Glomerular endothelial cell (primary cell): ENCODE data around the gene NHLH1. TPM values are rescaled to one million over a fixed set of nuclear protein-coding genes. Genes with fewer than 3 reads are reported as not detected.

Experiments
- total RNA-seq: library from RNA; depleted of rRNA; stranded (reverse); fragments of >200 nt; gene quantifications from 2 replicates; pipeline ENCODE4 v1.2.3, GENCODE V29; 2015

NHLH1 gene
- total RNA-seq, 1 donor from 2014 or later, result not detected

Other genes with a start within 250 kb of the NHLH1 start
- not detected in 2 replicates for gene ATP1A4, start 215.5 kb upstream of the NHLH1 start, total RNA-seq
- not detected in 2 replicates for gene CASQ1, start 176.5 kb upstream of the NHLH1 start, total RNA-seq
- 141 and 206 TPM in 2 replicates for gene PEA15, start 161.7 kb upstream of the NHLH1 start, total RNA-seq
- gene DCAF8, start 104.5 kb upstream of the NHLH1 start, total RNA-seq, result 59.4 and 84.9 TPM in 2 replicates
- 21.3 and 31.4 TPM in 2 replicates for gene PEX19, start 81.9 kb upstream of the NHLH1 start, total RNA-seq
- 178 and 193 TPM in 2 replicates for gene COPA, start 23.8 kb upstream of the NHLH1 start, total RNA-seq
- 141 and 156 TPM in 2 replicates for gene NCSTN, start 23.7 kb upstream of the NHLH1 start, total RNA-seq
- gene VANGL2, start 33.5 kb downstream of the NHLH1 start, total RNA-seq, result 0.41 and 1.1 TPM in 2 replicates
- gene SLAMF6, start 156.2 kb downstream of the NHLH1 start, total RNA-seq, result not detected in 2 replicates
- gene CD84, start 212.4 kb downstream of the NHLH1 start, total RNA-seq, result not detected in 2 replicates